Large intestine (tissue), 3 donors: ENCODE results near the gene ATL3. TPM values are rescaled to one million over a fixed set of nuclear protein-coding genes. Genes with fewer than 3 reads are reported as not detected.
"Not testable (repeated sequence)": the region's sequence is repeated elsewhere in the genome, so short reads cannot be mapped to it uniquely, and the experiment has no call there.

Experiments
- DNase-seq, 2 donors: peaks; one replicate each; pipeline versions ENCODE4 v3.0.0 to v3.0.0-alpha.2; 2013
- H3K27ac ChIP-seq: one replicate; pipeline ENCODE4 v1.5.1; 2013; ENCODE audit warnings: low read length
- H3K27me3 ChIP-seq: 2 replicates; pipeline ENCODE4 v1.6.1; 2013; ENCODE audit warnings: low read length; ENCODE audit not compliant: control insufficient read depth, insufficient read depth
- H3K36me3 ChIP-seq: 2 replicates; pipeline ENCODE4 v1.6.1; 2013; ENCODE audit warnings: low read length; ENCODE audit not compliant: control insufficient read depth, insufficient read depth
- H3K4me1 ChIP-seq: one replicate; pipeline ENCODE4 v1.6.1; 2013; ENCODE audit warnings: low read length; ENCODE audit not compliant: control insufficient read depth, insufficient read depth
- H3K4me3 ChIP-seq: one replicate; pipeline ENCODE4 v1.5.1; 2013; ENCODE audit warnings: low read length
- H3K9me3 ChIP-seq: one replicate; pipeline ENCODE4 v1.6.1; 2013; ENCODE audit warnings: mild to moderate bottlenecking, low read depth, low read length, moderate library complexity; ENCODE audit not compliant: control insufficient read depth
- WGBS: methylation state at CpG from one replicate; pipeline ENCODE4 v1.1.5; 2013; ENCODE audit warnings: low lambda C conversion rate; ENCODE audit not compliant: insufficient coverage; 5-methylcytosine and 5-hydroxymethylcytosine counted together
- polyA plus RNA-seq: library from polyadenylated mRNA; unstranded; fragments of 120-200 nt; gene quantifications from one replicate; pipeline ENCODE4 v1.2.1, GENCODE V29; 2013

ATL3 gene
- polyA plus RNA-seq, 1 donor = 10.9 TPM

- no peak overlapping the region for H3K4me3 ChIP-seq
- no peaks in the 10 kb centered on the region for H3K27me3 ChIP-seq
- H3K9me3 ChIP-seq = no peaks in the 10 kb centered on the region
- peaks cover 6% of the 10 kb centered on the region for H3K4me1 ChIP-seq
- DNase-seq = no peak
- no peaks in the 10 kb centered on the region for H3K36me3 ChIP-seq
- no CpG with 5 or more reads among the region's 1 CpG for WGBS
- H3K27ac ChIP-seq = no peak overlapping the region
These were observed 37.6 kb upstream of the ATL3 start for GRCh38 chr11:63708764-63709163.

DNA sequence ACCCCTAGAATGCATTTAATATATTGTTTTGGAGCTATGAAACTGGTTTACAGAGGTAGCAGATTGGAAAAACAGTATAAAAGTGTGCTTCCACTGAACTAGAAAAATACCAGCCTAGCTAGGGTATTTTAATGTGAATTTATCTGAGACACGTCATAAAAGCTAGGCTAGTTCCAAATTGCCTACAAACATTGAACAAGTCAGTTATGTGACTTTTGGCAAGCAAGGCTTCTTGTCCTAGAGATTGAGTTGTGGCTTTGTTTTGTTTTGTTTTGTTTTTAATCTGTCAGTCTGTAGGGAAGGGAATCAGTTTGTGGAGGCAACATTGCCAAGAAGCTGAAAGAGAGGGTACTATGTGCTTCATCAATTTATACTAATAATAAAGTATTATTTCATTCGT is 34.4 kb upstream of the ATL3 start:
- Histone ChIP-seq H3K4me1 (no peaks in the 10 kb centered on the region), H3K9me3 (no peaks in the 10 kb centered on the region), H3K36me3 (no peaks in the 10 kb centered on the region), H3K27ac (no peak overlapping the region), H3K4me3 (no peak overlapping the region), H3K27me3 (no peaks in the 10 kb centered on the region)
- WGBS = 78% methylated on average over 1 of the region's 2 CpGs
- no peak for DNase-seq

DNA sequence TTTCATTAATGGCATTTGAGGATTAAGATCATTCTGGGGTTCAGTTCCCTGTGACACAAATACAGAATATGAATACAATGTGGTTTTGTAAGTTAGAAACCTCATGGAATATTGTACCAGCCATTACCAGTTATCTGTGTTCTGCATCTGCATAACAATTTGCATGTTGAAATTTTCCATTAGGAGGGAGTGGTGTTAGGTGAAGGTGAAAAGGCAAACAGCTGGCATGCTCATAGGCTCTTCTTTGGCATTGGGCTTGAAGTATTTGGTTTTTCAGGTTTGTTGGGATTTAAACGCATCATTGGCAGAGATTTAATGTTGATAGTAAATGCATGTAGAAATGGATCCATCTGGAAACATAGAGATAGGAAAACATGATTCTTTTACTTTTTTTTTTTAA is 28.7 kb upstream of the ATL3 start:
- WGBS = no CpG with 5 or more reads among the region's 1 CpG
- Histone ChIP-seq H3K4me1 (peaks cover 11% of the 10 kb centered on the region), H3K4me3 (no peak overlapping the region), H3K27me3 (no peaks in the 10 kb centered on the region), H3K27ac (no peak overlapping the region), H3K9me3 (no peaks in the 10 kb centered on the region), H3K36me3 (no peaks in the 10 kb centered on the region)
- no peak for DNase-seq

DNA sequence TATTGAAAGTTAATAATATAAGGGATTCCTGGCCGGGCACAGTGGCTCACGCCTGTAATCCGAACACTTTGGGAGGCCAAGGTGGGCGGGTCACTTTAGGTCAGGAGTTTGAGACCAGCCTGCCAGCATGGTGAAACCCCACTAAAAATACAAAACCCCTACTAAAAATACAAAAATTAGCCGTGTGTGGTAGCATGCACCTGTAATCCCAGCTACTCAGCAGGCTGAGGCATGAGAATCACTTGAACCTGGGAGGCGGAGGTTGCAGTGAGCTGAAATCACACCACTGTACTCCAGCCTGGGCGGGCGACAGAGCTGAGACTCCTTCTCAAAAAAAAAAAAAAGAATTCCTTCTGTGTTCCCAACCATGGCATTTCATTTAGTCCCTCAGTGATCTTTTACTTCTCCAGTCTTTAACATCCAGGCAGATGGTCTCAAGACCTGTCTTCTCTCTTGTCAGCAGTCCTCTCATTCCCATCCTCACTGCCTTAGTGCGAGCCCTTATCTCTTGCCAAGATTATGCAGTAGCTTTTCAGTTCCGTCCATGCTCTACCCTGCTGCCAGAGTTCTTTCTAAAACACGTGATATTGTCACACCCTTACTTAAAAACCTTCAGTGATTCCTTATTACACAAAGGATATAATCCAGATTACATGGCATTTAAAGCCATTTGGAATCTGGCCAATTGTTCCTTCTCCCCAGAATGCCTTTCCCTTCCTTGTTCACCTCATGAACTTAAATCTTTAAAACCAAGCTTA is 28.0 kb upstream of the ATL3 start:
- peaks cover 11% of the 10 kb centered on the region for H3K4me1 ChIP-seq
- no peaks in the 10 kb centered on the region for H3K27me3 ChIP-seq
- WGBS = 40% methylated on average over 1 of the region's 11 CpGs
- no peak overlapping the region for H3K4me3 ChIP-seq
- no peak overlapping the region for H3K27ac ChIP-seq
- H3K9me3 ChIP-seq = no peaks in the 10 kb centered on the region
- peak; percentile 12 to 60 for DNase-seq
- no peaks in the 10 kb centered on the region for H3K36me3 ChIP-seq

DNA sequence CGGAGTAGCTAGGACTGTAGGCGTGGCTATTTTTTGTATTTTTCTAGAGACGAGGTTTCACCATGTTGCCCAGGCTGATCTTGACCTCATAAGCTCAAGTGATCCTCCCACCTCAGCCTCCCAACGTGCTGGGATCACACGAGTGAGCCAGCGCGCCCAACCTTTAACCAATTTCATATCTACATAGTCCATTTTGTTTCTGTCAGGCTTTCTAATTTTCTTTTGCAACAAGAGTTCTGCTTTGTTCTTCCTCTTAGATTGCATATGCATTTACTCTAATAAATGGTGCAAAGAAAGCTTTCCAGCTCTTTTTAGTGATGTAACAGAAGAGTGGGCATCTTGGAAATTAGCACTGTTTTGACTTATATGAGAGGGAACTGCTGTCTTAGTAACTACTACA is 23.4 kb upstream of the ATL3 start:
- Histone ChIP-seq H3K36me3 (peaks cover 3% of the 10 kb centered on the region), H3K4me3 (no peak overlapping the region), H3K27me3 (no peaks in the 10 kb centered on the region), H3K9me3 (no peaks in the 10 kb centered on the region), H3K27ac (no peak overlapping the region), H3K4me1 (peaks cover 7% of the 10 kb centered on the region)
- no peak for DNase-seq
- WGBS = 100% methylated on average over 3 of the region's 7 CpGs

DNA sequence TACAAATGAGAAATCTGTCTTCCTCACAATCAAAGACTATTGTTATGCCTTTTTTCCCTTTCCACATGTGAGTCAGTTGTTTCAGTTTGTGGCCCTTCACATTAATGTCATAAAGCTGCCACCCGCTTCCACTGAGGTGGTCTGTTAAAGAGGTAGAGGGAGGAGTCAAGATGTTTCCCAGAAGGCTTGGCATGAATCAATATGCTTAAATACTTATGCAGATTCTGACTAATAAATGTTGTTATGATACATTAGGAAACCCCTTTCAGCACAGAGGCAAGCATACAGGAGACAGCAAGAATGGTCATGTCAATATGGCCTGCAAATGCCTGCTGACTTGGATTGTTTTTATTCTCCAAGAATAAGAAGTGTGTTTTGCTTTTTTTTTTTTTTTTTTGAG is 16.7 kb upstream of the ATL3 start:
- H3K27me3 ChIP-seq = no peaks in the 10 kb centered on the region
- H3K36me3 ChIP-seq = peaks cover 3% of the 10 kb centered on the region
- H3K9me3 ChIP-seq = no peaks in the 10 kb centered on the region
- H3K27ac ChIP-seq = no peak overlapping the region
- H3K4me3 ChIP-seq = no peak overlapping the region
- WGBS = no CpG with 5 or more reads among the region's 1 CpG
- DNase-seq = no peak
- peaks cover 8% of the 10 kb centered on the region for H3K4me1 ChIP-seq

DNA sequence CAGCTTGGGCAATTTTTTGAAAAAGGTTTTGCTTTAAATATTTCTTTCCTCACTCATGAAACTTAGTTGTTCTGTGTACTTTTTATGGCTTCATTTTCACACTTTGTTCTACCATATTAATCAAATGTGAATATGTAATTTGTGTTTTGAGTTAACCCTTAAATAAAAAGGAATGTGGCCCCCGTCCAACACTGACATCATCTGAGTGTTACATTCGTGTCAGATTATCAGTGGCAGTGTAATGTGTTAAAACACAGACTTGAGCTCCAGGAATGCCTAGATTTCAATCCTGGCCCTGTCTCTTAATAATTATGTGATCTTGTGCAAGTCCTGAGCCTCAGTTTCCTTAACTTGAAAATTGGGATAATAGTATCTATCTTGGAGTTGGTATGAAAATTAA is 15.8 kb upstream of the ATL3 start:
- H3K4me1 ChIP-seq = peaks cover 11% of the 10 kb centered on the region
- no peaks in the 10 kb centered on the region for H3K9me3 ChIP-seq
- no peaks in the 10 kb centered on the region for H3K27me3 ChIP-seq
- no peak overlapping the region for H3K27ac ChIP-seq
- DNase-seq = no peak
- H3K36me3 ChIP-seq = peaks cover under 1% of the 10 kb centered on the region
- WGBS = no CpG with 5 or more reads among the region's 2 CpGs
- no peak overlapping the region for H3K4me3 ChIP-seq

GRCh38 chr11:63685158-63685721 is 14.1 kb upstream of the ATL3 start:
- H3K36me3 ChIP-seq, H3K27me3 ChIP-seq, DNase-seq, H3K27ac ChIP-seq, H3K4me3 ChIP-seq, H3K9me3 ChIP-seq: not testable (repeated sequence)
- peaks cover 16% of the 10 kb centered on the region for H3K4me1 ChIP-seq
- 100% methylated on average over 1 of the region's 7 CpGs for WGBS

- Histone ChIP-seq H3K27me3 (no peaks in the 10 kb centered on the region), H3K9me3 (no peaks in the 10 kb centered on the region), H3K36me3 (no peaks in the 10 kb centered on the region), H3K27ac (peak overlapping the region; percentile 97), H3K4me1 (peaks cover 16% of the 10 kb centered on the region), H3K4me3 (peak overlapping the region; percentile 90)
- DNase-seq = peak in 1 of 2 donors; percentile 33
- WGBS = 94% methylated on average over 5 of the region's 8 CpGs
These were observed 12.2 kb upstream of the ATL3 start for GRCh38 chr11:63683133-63683991.
